ENCODE data around the gene PPP2R5C.
"Not testable (repeated sequence)": the region's sequence is repeated elsewhere in the genome, so short reads cannot be mapped to it uniquely, and the experiment has no call there.

Gene PPP2R5C

DNA sequence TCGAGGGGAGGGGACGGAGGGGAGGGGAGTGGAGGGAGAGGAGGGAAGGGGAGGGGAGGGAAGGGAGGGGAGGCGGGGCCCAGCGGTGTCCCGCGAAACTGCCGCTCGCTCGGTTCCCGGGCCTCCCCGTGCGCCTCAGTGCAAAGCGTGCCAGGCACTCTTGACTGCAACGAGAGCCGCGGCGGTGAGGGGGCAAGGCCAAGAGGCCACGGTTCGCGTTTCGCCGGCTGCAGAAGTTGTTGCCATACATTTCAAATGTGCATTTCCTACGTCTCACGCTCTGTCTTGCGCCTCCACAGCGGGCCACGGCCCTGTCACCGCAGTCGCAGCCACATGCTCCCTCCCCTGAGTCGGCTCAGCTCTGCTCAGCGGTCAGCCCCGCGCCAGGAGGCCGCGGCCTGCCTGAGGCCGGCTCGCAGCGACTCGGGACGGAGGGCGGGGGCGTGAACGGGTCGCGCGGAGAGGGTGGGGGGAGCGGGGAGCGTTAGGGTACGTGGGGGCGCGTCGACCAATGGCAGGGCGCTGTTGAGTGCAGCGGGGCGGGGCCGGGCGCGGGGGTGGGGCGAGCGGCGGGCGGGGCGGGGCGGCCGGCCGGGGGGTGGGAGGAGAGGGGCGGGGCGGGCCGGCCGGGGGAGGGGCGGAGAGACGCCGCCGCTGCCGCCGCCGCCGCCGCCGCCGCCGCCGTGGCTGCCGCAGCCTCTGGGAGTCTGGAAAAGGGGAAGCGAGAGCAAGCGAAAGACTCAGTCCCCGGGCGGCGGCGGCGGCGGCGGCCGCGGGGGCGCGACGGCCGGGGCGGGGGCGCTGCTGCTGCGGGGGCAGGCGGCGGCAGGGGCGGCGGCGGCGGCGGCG lies at the start of gene PPP2R5C:
PPP2R5C (plus strand) TSS at position 678 of the 849 bp plus-strand sequence. CDS start 185 bp downstream, outside the sequence.
- peak within 1 kb of the TSS; percentile 79 for H3K4me3 ChIP-seq (ENCODE audit: low read depth, low read length)
- DNase-seq (ENCODE audit: low read depth): peak; percentile 70

DNA sequence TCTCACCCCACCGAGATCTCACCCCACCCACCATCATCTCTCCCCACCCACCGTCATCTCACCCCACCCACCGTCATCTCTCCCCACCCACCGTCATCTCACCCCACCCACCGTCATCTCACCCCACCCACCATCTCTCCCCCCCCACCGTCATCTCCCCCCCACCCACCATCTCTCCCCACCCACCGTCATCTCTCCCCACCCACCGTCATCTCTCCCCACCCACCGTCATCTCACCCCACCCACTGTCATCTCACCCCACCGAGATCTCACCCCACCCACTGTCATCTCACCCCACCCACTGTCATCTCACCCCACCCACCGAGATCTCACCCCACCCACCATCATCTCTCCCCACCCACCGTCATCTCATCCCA lies 49.7 kb upstream of the PPP2R5C start:
- not testable (repeated sequence) for DNase-seq (ENCODE audit: low read depth); H3K4me3 ChIP-seq (ENCODE audit: low read depth, low read length)

DNA sequence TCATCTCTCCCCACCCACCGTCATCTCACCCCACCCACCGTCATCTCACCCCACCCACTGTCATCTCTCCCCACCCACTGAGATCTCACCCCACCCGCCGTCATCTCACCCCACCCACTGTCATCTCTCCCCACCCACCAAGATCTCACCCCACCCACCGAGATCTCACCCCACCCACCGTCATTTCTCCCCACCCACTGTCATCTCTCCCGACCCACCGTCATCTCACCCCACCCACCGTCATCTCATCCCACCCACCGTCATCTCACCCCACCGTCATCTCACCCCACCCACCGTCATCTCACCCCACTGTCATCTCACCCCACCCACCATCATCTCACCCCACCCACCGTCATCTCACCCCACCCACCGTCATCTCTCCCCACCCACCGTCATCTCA lies 49.2 kb upstream of the PPP2R5C start:
- DNase-seq (ENCODE audit: low read depth); H3K4me3 ChIP-seq (ENCODE audit: low read depth, low read length): not testable (repeated sequence)

DNA sequence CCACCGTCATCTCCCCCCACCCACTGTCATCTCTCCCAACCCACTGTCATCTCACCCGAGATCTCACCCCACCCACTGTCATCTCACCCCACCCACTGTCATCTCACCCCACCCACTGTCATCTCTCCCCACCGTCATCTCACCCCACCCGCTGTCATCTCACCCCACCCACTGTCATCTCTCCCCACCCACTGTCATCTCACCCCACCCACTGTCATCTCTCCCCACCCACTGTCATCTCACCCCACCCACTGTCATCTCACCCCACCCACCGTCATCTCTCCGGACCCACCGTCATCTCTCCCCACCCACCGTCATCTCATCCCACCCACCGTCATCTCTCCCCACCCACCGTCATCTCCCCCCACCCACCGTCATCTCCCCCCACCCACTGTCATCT lies 48.4 kb upstream of the PPP2R5C start:
- H3K4me3 ChIP-seq (ENCODE audit: low read depth, low read length); DNase-seq (ENCODE audit: low read depth): not testable (repeated sequence)

DNA sequence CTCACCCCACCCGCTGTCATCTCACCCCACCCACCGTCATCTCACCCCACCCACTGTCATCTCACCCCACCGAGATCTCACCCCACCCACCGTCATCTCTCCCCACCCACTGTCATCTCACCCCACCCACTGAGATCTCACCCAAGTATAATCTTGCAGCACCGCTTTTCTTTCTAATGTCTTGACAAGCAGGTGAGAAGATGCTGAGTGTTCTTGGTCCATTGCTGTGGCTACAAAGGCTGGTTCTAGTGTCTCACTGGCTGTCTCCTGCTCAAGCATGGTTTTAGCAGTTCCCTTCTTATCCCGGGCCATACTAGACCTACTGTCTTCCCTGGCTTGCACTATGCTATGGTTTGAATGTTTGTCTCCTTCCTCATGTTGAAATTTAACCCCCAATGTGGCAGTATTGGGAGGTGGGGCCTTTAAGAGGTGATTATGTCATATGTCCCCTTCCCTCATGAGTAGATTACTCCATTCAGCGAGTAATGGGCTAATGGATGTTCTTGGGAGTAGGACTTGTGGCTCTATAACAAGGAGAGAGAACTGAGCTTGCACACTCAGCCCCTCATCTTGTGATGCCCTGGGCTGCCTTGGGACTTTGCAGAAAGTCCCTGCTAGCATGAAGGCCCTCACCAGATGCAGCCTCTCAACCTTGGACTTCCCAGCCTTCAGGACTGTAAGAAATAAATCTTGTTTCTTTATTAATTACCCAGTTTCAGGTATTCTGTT lies 47.7 kb upstream of the PPP2R5C start:
- no peak for DNase-seq (ENCODE audit: low read depth)

GRCh38 chr14:101714394-101714793 lies 47.1 kb upstream of the PPP2R5C start:
- H3K4me3 ChIP-seq (ENCODE audit: low read depth, low read length): no peak overlapping the region
- DNase-seq (ENCODE audit: low read depth): no peak

More for the DNA sequence above, 47.7 kb upstream of the PPP2R5C start:
- no peak overlapping the region for H3K4me3 ChIP-seq (ENCODE audit: low read depth, low read length)

DNA sequence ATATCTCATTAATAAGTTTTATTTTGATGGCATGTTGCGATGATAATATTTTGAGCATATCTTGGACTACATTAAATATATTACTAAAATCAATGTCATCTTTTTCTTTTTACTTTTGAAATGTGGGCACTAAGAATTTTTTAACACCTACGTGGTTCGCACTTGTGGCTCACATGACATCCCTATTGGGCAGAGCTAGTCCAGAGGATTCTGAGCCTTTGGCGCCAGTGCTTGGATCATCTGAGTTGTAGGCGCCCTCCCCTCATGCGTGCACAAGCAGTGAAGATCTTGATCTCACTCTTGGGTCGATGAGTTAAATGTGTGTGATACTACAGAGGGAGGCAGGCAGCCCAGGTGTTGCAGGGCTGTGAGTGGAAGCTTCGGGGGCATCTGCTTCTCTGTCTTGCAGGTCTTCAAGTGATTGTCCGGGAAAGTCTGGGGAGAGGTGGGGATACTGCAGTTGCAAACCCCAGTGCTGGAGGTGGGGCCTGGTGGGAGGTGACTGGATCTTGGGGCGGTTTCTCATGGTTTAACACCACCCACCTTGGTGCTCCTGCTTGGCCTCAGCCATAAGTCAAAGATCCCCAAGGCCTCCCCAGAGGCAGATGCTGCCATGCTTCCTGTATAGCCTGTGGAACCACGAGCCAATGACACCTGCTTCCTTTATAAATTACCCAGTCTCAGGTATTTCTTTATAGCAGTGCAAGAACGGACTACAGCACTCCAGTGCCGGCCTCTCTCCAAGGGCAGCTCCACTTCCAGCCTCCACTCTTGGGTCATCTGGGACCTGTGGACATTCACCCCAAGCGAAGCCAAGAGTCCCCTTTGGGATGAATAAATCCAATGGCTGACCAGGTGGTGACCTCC lies 46.1 kb upstream of the PPP2R5C start:
- H3K4me3 ChIP-seq (ENCODE audit: low read depth, low read length): no peak overlapping the region
- no peak for DNase-seq (ENCODE audit: low read depth)

DNA sequence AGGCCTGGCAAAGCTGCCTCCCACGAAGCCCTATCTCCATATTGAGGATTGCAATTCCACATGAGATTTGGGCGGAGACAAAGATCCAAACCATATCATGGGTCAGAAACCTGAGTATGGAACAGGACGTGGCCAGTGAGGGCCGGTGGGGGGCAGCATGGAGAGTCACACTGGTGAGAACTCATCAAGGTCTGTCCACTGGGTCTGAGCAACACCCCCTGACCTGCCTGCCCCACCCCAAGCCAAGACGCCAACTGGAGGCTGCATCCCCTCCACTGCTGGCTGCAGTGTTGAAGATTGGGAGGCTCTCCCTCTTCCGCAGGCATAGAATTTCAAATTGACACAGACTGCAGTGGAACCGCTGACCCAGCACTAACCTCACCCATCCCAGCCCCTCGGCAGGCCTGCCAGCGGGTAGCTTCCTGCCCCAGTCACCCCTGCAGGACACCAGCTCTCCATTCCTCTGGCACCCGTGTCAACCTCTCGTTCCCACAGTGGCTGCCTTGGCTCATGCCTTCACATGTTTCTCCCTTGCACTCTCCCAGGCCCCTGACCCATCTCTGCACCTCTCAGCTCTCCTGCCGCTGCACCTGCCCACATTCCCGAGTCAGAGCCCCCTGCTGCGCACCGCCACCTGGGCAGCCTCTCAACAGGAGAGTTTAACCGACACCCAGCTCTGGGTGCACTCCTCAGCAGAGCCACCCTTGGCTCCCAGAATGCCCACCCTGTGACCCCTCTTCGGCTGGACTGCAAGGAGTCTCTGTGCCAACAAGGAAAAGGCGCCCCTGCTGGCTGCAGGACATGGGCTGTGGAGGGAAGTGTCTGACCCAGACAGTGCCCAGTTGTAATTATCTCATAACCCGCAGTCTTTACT lies 45.2 kb upstream of the PPP2R5C start:
- no peak overlapping the region for H3K4me3 ChIP-seq (ENCODE audit: low read depth, low read length)
- DNase-seq (ENCODE audit: low read depth): no peak

- DNase-seq (ENCODE audit: low read depth): no peak
- no peak overlapping the region for H3K4me3 ChIP-seq (ENCODE audit: low read depth, low read length)
These were observed 44.4 kb upstream of the PPP2R5C start for GRCh38 chr14:101716956-101717662.

DNA sequence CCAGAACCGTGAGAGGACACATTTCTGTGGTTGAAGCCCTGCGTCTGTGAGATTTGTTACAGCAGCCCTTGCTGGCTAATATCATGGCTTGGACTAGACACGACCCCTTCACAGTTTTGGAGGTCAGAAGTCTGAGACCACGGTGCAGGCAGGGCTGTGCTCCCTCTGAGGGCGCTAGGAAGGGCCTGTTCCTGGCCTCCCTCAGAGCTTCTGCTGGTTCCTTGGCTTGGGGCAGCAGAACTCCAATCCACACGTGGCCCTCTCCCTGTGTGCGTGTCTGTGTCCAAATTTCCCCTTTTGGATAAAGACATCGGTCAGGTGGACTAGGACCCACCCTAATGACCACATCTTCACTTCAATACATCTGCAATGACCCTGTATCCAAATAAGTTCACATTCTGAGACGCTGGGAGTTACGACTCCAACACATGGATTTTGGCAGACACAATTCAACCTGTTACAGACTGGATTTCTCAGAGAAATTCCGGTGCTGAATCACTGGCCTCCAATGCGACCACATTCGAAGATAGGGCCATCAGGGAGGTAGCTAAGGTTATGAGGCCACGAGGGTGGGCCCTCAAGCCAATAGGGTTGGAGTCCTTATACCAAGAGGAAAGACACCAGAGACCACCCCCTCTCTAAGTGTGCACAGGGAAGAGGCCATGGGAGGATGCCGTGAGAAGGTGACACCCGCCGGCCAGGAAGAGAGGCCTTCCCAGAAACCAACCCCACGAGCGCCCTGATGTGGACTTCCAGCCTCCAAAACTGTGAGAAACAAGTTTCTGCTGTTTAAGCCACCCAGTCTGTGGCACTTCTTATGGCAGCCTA lies 43.6 kb upstream of the PPP2R5C start:
- DNase-seq (ENCODE audit: low read depth): no peak
- no peak overlapping the region for H3K4me3 ChIP-seq (ENCODE audit: low read depth, low read length)

GRCh38 chr14:101719045-101719645 lies 42.4 kb upstream of the PPP2R5C start:
- DNase-seq (ENCODE audit: low read depth): no peak

GRCh38 chr14:101719708-101720107 lies 41.8 kb upstream of the PPP2R5C start:
- H3K4me3 ChIP-seq (ENCODE audit: low read depth, low read length): no peak overlapping the region
- no peak for DNase-seq (ENCODE audit: low read depth)

More at GRCh38 chr14:101719045-101719645, 42.4 kb upstream of the PPP2R5C start:
- no peak overlapping the region for H3K4me3 ChIP-seq (ENCODE audit: low read depth, low read length)

DNA sequence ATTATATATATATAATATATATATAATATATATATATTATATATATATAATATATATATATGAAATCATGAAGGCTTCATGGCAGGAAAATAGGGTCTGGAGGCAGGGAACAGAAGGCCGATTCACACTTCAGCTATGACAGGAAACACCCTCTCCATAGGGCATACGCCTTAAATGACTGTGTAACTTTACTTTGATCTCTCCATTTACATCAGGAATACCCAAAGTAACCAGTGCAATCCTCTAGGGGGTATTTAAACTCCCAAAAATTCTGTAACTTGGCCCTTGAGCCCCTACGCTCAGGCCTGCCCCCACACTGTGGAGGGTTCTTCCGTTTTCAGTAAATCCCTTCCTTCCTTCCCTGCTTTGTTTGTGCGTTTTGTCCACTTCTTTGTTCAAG lies 40.4 kb upstream of the PPP2R5C start:
- H3K4me3 ChIP-seq (ENCODE audit: low read depth, low read length): no peak overlapping the region
- DNase-seq (ENCODE audit: low read depth): no peak

DNA sequence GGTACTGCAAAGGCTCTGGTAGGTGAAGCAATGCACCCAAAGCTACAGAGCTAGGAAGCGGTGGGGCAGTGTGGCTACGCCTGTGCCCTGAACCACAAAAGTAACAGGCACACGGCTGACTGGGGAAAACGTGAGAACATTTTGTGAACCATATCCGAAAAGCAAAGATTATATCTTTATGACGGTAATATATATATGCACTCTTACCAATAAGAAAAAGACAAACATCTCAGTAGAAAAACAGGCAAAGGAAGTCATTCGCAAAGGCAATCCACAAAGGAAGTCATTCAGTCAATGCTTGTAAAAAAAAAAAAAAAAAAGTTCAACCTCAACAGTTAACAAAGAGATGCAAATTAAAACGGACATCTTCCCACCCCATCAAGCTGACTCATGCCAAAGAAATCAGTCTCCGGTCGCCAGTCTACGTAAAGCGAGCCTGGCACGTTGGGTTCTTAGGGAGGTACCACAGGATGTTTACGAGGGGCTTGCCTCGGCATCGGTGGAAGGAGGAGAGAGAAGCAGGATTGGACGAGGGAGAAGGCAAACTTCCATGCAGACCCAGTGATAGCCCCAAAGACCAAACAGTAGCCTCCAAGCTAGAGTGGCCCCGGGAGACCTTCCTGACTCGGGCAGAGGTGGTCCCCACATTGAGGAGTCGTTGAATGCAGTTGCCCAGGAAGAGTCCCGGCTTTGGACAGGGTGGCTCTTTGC lies 39.4 kb upstream of the PPP2R5C start:
- H3K4me3 ChIP-seq (ENCODE audit: low read depth, low read length): no peak overlapping the region
- DNase-seq (ENCODE audit: low read depth): no peak

DNA sequence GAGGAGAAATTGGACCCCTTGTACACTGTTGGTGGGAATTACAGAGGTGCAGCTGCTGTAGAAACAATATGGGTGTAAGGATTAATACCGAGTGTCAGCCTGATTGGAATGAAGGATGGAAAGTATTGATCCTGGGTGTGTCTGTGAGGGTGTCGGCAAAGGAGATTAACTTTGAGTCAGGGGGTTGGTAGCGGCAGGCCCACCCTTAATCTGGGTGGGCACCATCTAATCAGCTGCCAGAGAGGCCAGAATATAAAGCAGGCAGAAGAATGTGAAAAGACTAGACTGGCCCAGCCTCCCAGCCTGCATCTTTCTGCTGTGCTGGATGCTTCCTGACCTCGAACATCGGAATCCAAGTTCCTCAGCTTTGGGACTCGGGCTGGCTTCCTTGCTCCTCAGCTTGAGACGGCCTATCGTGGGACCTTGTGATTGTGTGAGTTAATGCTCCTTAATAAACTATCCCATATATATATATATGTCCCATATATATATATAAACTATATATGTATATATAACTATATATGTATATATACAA lies 38.4 kb upstream of the PPP2R5C start:
- no peak for DNase-seq (ENCODE audit: low read depth)
- no peak overlapping the region for H3K4me3 ChIP-seq (ENCODE audit: low read depth, low read length)

DNA sequence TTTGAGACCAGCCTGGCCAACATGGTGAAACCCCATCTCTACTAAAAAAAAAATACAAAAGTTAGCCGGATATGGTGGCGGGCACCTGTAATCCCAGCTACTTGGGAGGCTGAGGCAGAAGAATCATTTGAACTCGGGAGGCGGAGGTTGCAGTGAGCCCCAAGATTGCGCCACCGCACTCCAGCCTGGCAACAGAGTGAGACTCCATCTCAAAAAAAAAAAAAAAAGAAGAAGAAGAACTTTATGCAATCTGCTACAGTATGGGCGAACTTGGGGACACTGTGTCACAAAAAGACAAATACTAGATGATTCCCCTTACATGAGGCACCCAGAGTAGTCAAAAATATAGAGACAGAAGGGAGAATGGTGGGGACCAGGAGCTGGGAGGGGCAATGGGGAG lies 35.9 kb upstream of the PPP2R5C start:
- DNase-seq (ENCODE audit: low read depth); H3K4me3 ChIP-seq (ENCODE audit: low read depth, low read length): not testable (repeated sequence)
